ENCODE measurements around the gene ABCA12.
A peak's percentile ranks its signal among the peaks of the same experiment; 100 is the strongest.

The ABCA12 gene

GRCh38 chr2:215136669-215137328 lies 1.6 kb downstream of the ABCA12 start:
- peak; percentile 18 for DNase-seq (ENCODE audit: low read depth)
- no peak for TF ChIP-seq CTCF (IDR thresholded peaks at IDR 0.05; ENCODE audit: low read depth, low read length, missing control alignments)
- H3K4me3 ChIP-seq (ENCODE audit: low read depth, low read length) = no peak overlapping the region

GRCh38 chr2:215120401-215120800 lies 18.0 kb downstream of the ABCA12 start:
- no peak overlapping the region for H3K4me3 ChIP-seq (ENCODE audit: low read depth, low read length)
- no peak for DNase-seq (ENCODE audit: low read depth)
- TF ChIP-seq CTCF (IDR thresholded peaks at IDR 0.05; ENCODE audit: low read depth, low read length, missing control alignments) = no peak

- no peak overlapping the region for H3K4me3 ChIP-seq (ENCODE audit: low read depth, low read length)
- TF ChIP-seq CTCF (IDR thresholded peaks at IDR 0.05; ENCODE audit: low read depth, low read length, missing control alignments) = no peak
Measured at GRCh38 chr2:215119847-215120246, 18.6 kb downstream of the ABCA12 start.

GRCh38 chr2:215110918-215111317 lies 27.5 kb downstream of the ABCA12 start:
- no peak for TF ChIP-seq CTCF (IDR thresholded peaks at IDR 0.05; ENCODE audit: low read depth, low read length, missing control alignments)
- H3K4me3 ChIP-seq (ENCODE audit: low read depth, low read length) = no peak overlapping the region
- DNase-seq (ENCODE audit: low read depth) = no peak

More at GRCh38 chr2:215119847-215120246, 18.6 kb downstream of the ABCA12 start:
- no peak for DNase-seq (ENCODE audit: low read depth)

- TF ChIP-seq CTCF (IDR thresholded peaks at IDR 0.05; ENCODE audit: low read depth, low read length, missing control alignments) = no peak
- H3K4me3 ChIP-seq (ENCODE audit: low read depth, low read length) = no peak overlapping the region
- no peak for DNase-seq (ENCODE audit: low read depth)
Measured at GRCh38 chr2:215107216-215108056, 31.0 kb downstream of the ABCA12 start.

GRCh38 chr2:215105607-215106354 lies 32.6 kb downstream of the ABCA12 start:
- no peak overlapping the region for H3K4me3 ChIP-seq (ENCODE audit: low read depth, low read length)
- TF ChIP-seq CTCF (IDR thresholded peaks at IDR 0.05; ENCODE audit: low read depth, low read length, missing control alignments) = no peak
- no peak for DNase-seq (ENCODE audit: low read depth)
